Parathyroid adenoma (tissue), 2 donors: ENCODE data around the gene ZNF189.

ENCODE experiments used
- H2AFZ ChIP-seq: fragments of 300-600 bp; sonication (generic); one replicate; pipeline ENCODE4 v1.7.0; 2017; ENCODE audit warnings: antibody characterized with exemption, mild to moderate bottlenecking
- H3K27ac ChIP-seq: fragments of 300-600 bp; sonication (generic); one replicate; pipeline ENCODE4 v1.7.0; 2017
- H3K27me3 ChIP-seq: fragments of 300-600 bp; sonication (generic); one replicate; pipeline ENCODE4 v1.7.0; 2017; ENCODE audit warnings: low read length; ENCODE audit not compliant: control insufficient read depth, insufficient read depth
- H3K36me3 ChIP-seq: fragments of 300-600 bp; sonication (generic); one replicate; pipeline ENCODE4 v1.7.0; 2017; ENCODE audit warnings: low read length; ENCODE audit not compliant: control insufficient read depth, insufficient read depth
- H3K4me1 ChIP-seq: fragments of 300-600 bp; sonication (generic); one replicate; pipeline ENCODE4 v1.7.0; 2017; ENCODE audit warnings: control low read depth
- H3K4me2 ChIP-seq: fragments of 300-600 bp; sonication (generic); one replicate; pipeline ENCODE4 v1.7.0; 2017; ENCODE audit warnings: low read length
- H3K4me3 ChIP-seq: fragments of 300-600 bp; sonication (generic); one replicate; pipeline ENCODE4 v1.7.0; 2017; ENCODE audit warnings: low read depth, low read length
- H3K79me2 ChIP-seq: fragments of 300-600 bp; sonication (generic); one replicate; pipeline ENCODE4 v1.7.0; 2017; ENCODE audit warnings: control low read depth
- H3K9ac ChIP-seq: fragments of 300-600 bp; sonication (generic); one replicate; pipeline ENCODE4 v1.7.0; 2017; ENCODE audit warnings: mild to moderate bottlenecking
- H3K9me3 ChIP-seq: fragments of 300-600 bp; sonication (generic); one replicate; pipeline ENCODE4 v1.7.0; 2017; ENCODE audit warnings: low read length; ENCODE audit not compliant: control insufficient read depth
- TF ChIP-seq, protein P1 (sequence below): fragments of 300-600 bp; sonication (generic); IDR thresholded peaks from one replicate; pipeline ENCODE4 v1.7.0; 2017; ENCODE audit warnings: antibody characterized with exemption, mild to moderate bottlenecking
- donor health status: primary hyperparathyroidism.

ZNF189 gene

GRCh38 chr9:101369286-101369685 lies 29.4 kb upstream of the ZNF189 start:
- no peaks in the 10 kb centered on the region for H3K9me3 ChIP-seq
- H3K4me1 ChIP-seq = no peaks in the 10 kb centered on the region
- no peaks in the 10 kb centered on the region for H3K79me2 ChIP-seq
- no peak overlapping the region for H3K4me2 ChIP-seq
- no peak overlapping the region for H3K27ac ChIP-seq
- H2AFZ ChIP-seq = no peak overlapping the region
- TF ChIP-seq, protein P1, sequence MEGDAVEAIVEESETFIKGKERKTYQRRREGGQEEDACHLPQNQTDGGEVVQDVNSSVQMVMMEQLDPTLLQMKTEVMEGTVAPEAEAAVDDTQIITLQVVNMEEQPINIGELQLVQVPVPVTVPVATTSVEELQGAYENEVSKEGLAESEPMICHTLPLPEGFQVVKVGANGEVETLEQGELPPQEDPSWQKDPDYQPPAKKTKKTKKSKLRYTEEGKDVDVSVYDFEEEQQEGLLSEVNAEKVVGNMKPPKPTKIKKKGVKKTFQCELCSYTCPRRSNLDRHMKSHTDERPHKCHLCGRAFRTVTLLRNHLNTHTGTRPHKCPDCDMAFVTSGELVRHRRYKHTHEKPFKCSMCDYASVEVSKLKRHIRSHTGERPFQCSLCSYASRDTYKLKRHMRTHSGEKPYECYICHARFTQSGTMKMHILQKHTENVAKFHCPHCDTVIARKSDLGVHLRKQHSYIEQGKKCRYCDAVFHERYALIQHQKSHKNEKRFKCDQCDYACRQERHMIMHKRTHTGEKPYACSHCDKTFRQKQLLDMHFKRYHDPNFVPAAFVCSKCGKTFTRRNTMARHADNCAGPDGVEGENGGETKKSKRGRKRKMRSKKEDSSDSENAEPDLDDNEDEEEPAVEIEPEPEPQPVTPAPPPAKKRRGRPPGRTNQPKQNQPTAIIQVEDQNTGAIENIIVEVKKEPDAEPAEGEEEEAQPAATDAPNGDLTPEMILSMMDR = no peak
- H3K4me3 ChIP-seq = no peak overlapping the region
- H3K27me3 ChIP-seq = no peaks in the 10 kb centered on the region
- H3K36me3 ChIP-seq = no peaks in the 10 kb centered on the region
- H3K9ac ChIP-seq = no peak overlapping the region

GRCh38 chr9:101369884-101370531 lies 28.6 kb upstream of the ZNF189 start:
- Histone ChIP-seq H3K79me2 (no peaks in the 10 kb centered on the region), H2AFZ (no peak overlapping the region), H3K27me3 (no peaks in the 10 kb centered on the region), H3K9me3 (no peaks in the 10 kb centered on the region), H3K4me3 (no peak overlapping the region), H3K4me2 (no peak overlapping the region), H3K9ac (no peak overlapping the region), H3K27ac (no peak overlapping the region), H3K36me3 (no peaks in the 10 kb centered on the region), H3K4me1 (no peaks in the 10 kb centered on the region)
- TF ChIP-seq, protein P1 = no peak

- TF ChIP-seq, protein P1 = no peak
- H3K4me2 ChIP-seq = no peak overlapping the region
- H3K4me1 ChIP-seq = no peaks in the 10 kb centered on the region
- no peak overlapping the region for H3K9ac ChIP-seq
- no peak overlapping the region for H3K27ac ChIP-seq
- H3K4me3 ChIP-seq = no peak overlapping the region
- H3K79me2 ChIP-seq = no peaks in the 10 kb centered on the region
- no peaks in the 10 kb centered on the region for H3K36me3 ChIP-seq
- no peak overlapping the region for H2AFZ ChIP-seq
- no peaks in the 10 kb centered on the region for H3K27me3 ChIP-seq
- H3K9me3 ChIP-seq = no peaks in the 10 kb centered on the region
Measured at GRCh38 chr9:101371813-101372212, 26.8 kb upstream of the ZNF189 start.

- Histone ChIP-seq H3K4me2 (no peak overlapping the region), H3K27ac (no peak overlapping the region), H3K27me3 (no peaks in the 10 kb centered on the region), H3K9me3 (no peaks in the 10 kb centered on the region), H3K79me2 (no peaks in the 10 kb centered on the region), H3K4me1 (no peaks in the 10 kb centered on the region), H2AFZ (no peak overlapping the region), H3K4me3 (no peak overlapping the region), H3K9ac (no peak overlapping the region), H3K36me3 (no peaks in the 10 kb centered on the region)
- TF ChIP-seq, protein P1 = no peak
Measured at GRCh38 chr9:101372327-101373118, 26.1 kb upstream of the ZNF189 start.
